AG09319 (cell line): ENCODE data around the gene KIF18A.

ENCODE experiments used
- DNase-seq: peaks from one replicate; pipeline ENCODE4 v3.0.0-alpha.2; 2010; ENCODE audit warnings: low read depth; ENCODE audit errors: extremely low read depth
- TF ChIP-seq, protein P1 (sequence below): IDR thresholded peaks from 2 replicates; pipeline ENCODE4 v1.5.1; 2011; ENCODE audit warnings: low read depth, mild to moderate bottlenecking, inconsistent platforms, low read length, moderate library complexity

The KIF18A gene

DNA sequence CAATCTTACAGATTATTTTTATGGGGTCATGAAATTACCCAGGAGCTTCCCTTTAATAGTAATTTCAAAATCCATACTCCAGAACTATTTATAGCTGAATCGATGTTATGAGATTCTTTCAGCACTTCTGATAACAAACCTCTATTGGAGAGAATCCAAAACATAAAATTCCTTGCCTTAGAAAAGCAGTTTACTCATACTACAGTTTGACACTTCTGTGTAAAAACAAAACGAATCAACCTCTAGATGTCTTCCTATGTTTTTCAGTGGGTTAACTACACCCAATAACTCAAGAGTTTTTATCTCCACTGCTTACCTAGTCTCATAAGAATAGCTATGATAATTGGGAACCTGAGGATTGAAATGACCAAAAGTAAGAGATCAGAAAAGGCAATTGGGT lies 35.6 kb downstream of the KIF18A start:
- TF ChIP-seq, protein P1, sequence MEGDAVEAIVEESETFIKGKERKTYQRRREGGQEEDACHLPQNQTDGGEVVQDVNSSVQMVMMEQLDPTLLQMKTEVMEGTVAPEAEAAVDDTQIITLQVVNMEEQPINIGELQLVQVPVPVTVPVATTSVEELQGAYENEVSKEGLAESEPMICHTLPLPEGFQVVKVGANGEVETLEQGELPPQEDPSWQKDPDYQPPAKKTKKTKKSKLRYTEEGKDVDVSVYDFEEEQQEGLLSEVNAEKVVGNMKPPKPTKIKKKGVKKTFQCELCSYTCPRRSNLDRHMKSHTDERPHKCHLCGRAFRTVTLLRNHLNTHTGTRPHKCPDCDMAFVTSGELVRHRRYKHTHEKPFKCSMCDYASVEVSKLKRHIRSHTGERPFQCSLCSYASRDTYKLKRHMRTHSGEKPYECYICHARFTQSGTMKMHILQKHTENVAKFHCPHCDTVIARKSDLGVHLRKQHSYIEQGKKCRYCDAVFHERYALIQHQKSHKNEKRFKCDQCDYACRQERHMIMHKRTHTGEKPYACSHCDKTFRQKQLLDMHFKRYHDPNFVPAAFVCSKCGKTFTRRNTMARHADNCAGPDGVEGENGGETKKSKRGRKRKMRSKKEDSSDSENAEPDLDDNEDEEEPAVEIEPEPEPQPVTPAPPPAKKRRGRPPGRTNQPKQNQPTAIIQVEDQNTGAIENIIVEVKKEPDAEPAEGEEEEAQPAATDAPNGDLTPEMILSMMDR: no peak

DNA sequence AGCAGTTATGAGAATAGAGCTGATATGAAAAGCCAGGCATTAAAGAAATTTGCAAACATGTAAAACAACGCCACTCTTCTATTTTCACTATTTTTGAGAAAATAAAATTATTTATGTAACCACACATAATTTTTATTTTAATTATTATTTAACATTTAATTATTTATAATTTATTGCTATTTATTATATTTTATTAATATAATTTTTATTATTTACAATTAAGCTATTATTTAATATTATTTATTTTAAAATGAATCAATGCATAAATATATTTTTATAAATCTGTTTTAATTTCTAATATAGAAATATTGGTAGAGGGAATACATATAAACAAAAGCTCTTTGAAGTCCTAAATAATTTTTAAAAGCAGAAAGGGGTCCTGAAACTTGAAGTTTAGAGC lies 36.7 kb downstream of the KIF18A start:
- no peak for DNase-seq
- TF ChIP-seq, protein P1: no peak

More for the DNA sequence above, 35.6 kb downstream of the KIF18A start:
- DNase-seq: no peak

DNA sequence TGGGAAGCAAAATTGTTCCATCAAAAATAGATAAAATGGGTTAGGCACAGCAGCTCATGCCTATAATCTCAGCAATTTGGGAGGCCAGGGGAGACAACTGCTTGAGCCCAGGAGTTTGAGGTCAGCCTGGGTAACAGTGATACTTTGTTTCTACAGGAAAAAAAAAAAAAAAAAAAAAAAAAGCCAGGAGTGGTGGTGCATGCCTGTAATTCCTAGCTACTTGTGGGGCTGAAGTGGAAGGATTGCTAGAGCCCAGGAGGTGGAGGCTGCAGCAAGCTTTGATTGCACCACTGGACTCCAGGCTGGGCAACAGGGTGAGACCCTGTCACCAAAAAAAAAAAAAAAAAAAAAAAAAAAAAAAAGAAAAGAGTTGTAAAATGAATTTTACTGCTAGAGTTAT lies 49.6 kb downstream of the KIF18A start:
- DNase-seq: no peak
- TF ChIP-seq, protein P1: no peak

DNA sequence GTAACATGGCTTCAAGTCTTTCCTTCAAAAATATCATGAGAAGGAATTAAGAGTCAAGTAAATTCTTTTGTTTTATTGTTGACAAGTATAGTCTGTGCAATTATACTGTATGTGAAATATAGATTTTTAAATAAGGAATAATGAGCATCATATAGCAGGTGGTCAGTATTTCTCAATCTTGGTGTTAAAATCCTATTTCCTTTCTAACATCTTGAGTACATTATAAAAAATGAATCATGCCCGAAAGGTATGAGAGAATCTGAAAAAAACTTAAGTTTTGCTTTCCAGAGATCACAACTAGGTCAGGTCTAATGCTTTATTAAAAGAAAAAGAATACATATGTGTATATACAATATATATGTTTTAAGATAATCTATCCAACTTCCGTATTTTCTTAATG lies 53.1 kb downstream of the KIF18A start:
- DNase-seq: no peak
- TF ChIP-seq, protein P1: no peak

DNA sequence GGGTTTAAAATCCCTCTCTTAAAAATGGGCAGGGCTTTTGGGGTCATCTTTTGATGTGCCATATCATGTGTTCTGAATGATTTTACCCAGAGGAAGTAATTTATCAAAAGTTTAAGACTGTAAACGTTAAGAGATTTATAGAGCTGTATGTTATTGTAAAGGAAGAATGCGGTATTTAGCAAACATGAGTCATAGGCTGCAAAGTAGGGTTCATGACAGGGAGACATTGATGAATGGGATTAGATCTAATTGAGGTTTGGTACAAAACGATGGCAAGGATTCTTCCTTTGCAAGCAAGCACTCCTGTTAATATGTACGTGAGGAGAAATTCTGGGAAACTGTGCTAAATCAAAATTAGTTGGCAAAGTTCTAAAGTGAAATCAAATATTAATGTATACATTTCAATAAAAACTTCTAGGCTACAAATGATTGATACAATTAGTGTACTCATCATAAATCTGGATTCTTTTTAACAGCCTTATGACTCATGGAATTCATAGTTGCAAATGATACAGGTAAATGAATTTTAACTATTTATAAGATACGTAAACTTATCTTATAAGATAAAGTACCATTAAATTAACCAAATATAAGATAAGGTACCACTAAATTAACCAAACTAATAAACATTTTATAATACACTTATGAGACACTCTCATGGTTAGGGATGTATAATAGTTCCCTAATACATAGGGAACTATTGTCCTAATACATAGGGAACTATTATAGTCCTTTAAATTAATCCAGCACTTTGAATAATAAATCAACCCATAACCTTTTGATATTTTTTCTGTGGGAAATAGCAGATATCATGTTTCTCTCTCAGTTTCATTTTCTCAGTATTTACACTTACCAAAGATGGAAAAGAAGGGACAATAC lies 58.4 kb downstream of the KIF18A start:
- DNase-seq: no peak
- TF ChIP-seq, protein P1: no peak

DNA sequence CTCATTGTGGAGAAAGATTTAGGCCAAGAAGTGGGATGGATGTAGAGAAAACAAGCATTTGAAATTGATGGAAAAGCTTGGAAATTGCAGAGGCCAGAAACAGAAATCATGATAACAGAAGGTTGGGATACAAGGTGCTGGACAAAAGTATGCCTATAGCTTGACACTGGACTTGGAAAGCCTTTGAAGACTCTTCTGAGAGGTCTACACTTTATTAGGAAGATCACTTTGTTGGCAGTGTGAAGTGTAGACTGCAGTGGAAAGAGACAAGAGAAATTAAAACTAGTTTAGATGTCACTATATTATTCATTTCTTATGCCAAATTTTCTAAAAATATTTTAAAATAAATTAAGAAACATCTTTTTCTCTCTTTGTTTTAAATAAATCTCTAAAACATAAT lies 59.1 kb downstream of the KIF18A start:
- no peak for DNase-seq

More for the DNA sequence above, 59.1 kb downstream of the KIF18A start:
- TF ChIP-seq, protein P1: no peak
